Right lobe of liver (tissue), 6 donors: ENCODE data around the gene EPHB3. TPM values are rescaled to one million over a fixed set of nuclear protein-coding genes. Genes with fewer than 3 reads are reported as not detected.

ENCODE experiments used
- ATAC-seq, 4 donors: fragments of 200-7000 bp; cut with Tn5 transposase; one replicate each; pipeline ENCODE4 v1.9.1; 2020; ENCODE audit warnings: mild to moderate bottlenecking in 4 of 4, moderate library complexity in 4 of 4
- DNase-seq, 3 donors: peaks; one replicate each; pipeline ENCODE4 v3.0.0-alpha.2; 2020
- H3K27ac ChIP-seq, 3 donors: fragments of 200-600 bp; one replicate each; pipeline ENCODE4 v1.8.0; 2022
- H3K27me3 ChIP-seq, 2 donors: fragments of 200-600 bp; one replicate each; pipeline ENCODE4 v1.8.0; 2022
- H3K36me3 ChIP-seq, 4 donors: fragments of 200-600 bp; sonication (generic) in 1 of 4; one replicate each; pipeline versions ENCODE4 v1.5.1 to v1.8.0; 2017 to 2022; ENCODE audit warnings: control low read depth in 1 of 4
- H3K4me1 ChIP-seq, 4 donors: fragments of 200-600 bp; sonication (generic) in 1 of 4; one replicate each; pipeline versions ENCODE4 v1.5.1 to v1.8.0; 2017 to 2022; ENCODE audit warnings: control low read depth in 1 of 4
- H3K4me3 ChIP-seq, 3 donors: fragments of 200-600 bp; one replicate each; pipeline ENCODE4 v1.8.0; 2022
- H3K9me3 ChIP-seq, 4 donors: fragments of 200-600 bp; sonication (generic) in 1 of 4; one replicate each; pipeline versions ENCODE4 v1.5.1 to v1.8.0; 2017 to 2022; ENCODE audit warnings: control low read depth in 1 of 4
- CTCF ChIP-seq, 4 donors: fragments of 200-600 bp in 3 of 4; fragments of 450-650 bp in 1 of 4; IDR thresholded peaks; one replicate each; pipeline versions ENCODE4 v1.5.1 to v1.8.0; 2016 to 2022; ENCODE audit warnings: antibody characterized with exemption in 4 of 4, mild to moderate bottlenecking in 2 of 4
- POLR2A ChIP-seq: fragments of 450-650 bp; IDR thresholded peaks from one replicate; pipeline ENCODE4 v1.6.1; 2017; ENCODE audit warnings: antibody characterized with exemption, mild to moderate bottlenecking
- WGBS: methylation state at CpG from one replicate; pipeline ENCODE4 v1.1.6; 2018; ENCODE audit warnings: low coverage, low lambda C conversion rate; ENCODE audit not compliant: insufficient coverage; ENCODE audit errors: missing lambda C conversion rate; 5-methylcytosine and 5-hydroxymethylcytosine counted together
- intact Hi-C, 2 donors: fragments of 100-400 bp; cut with DNase I; formaldehyde crosslinking; loops; one replicate each; pipeline versions ENCODE4 v1.11.2 to v1.14.1; 2022
- total RNA-seq, 6 experiments: library from RNA; depleted of rRNA in 2 of 6; stranded (reverse); fragments of >200 nt in 2 of 6; fragmentation: NEBNext Ultra II Directional in 3 of 6; extraction: Animal tissue kit (Norgen Biotek cat#: 25700) in 3 of 6; gene quantifications; one replicate each; pipeline versions ENCODE4 v1.1.0 to v1.2.4, GENCODE V29; 2016 to 2023
- donor health status: DM: no; HTN: yes; CAD: no.
- donor health status: DM: no; HTN: no; CAD: no.
- donor health status: DM: no; HTN: no; CAD: no.
- donor health status: DM: no; HTN: yes; CAD: no.
- donor health status: DM: no; HTN: yes; CAD: no.

Gene EPHB3
- total RNA-seq, 6 experiments from 2014 or later, result 0.12 to 0.71 (median 0.37) TPM

- DNase-seq (no peak), ATAC-seq (no peak)
- Histone ChIP-seq H3K4me3 (no peak overlapping the region), H3K27ac (no peak overlapping the region), H3K9me3 (no peaks in the 10 kb centered on the region), H3K4me1 (peaks cover 0 to 8% (median 0%) of the 10 kb centered on the region in 4 donors), H3K36me3 (no peaks in the 10 kb centered on the region), H3K27me3 (no peaks in the 10 kb centered on the region)
- no peak for TF ChIP-seq POLR2A
- no peak for TF ChIP-seq CTCF (IDR thresholded peaks at IDR 0.05)
- 91% methylated on average over 4 of the region's 6 CpGs for WGBS
- intact Hi-C loops, result no loop called here
Observed at GRCh38 chr3:184570489-184570888, 8.9 kb downstream of the EPHB3 start.

- no peak overlapping the region for H3K4me3 ChIP-seq
- peaks cover 0 to 8% (median 0%) of the 10 kb centered on the region in 4 donors for H3K4me1 ChIP-seq
- intact Hi-C loops, result no loop called here
- no peaks in the 10 kb centered on the region for H3K27me3 ChIP-seq
- H3K9me3 ChIP-seq, result no peaks in the 10 kb centered on the region
- no peak for DNase-seq
- no peaks in the 10 kb centered on the region for H3K36me3 ChIP-seq
- no peak for ATAC-seq
- TF ChIP-seq POLR2A (no peak), CTCF (IDR thresholded peaks at IDR 0.05) (no peak)
- 64% methylated on average over 9 of the region's 12 CpGs for WGBS
- no peak overlapping the region for H3K27ac ChIP-seq
Observed at GRCh38 chr3:184571750-184572377, 10.3 kb downstream of the EPHB3 start.

GRCh38 chr3:184572633-184573270, 11.2 kb downstream of the EPHB3 start:
- intact Hi-C loops, result no loop called here
- H3K4me1 ChIP-seq, result peaks cover 0 to 8% (median 0%) of the 10 kb centered on the region in 4 donors
- H3K4me3 ChIP-seq, result no peak overlapping the region
- TF ChIP-seq POLR2A, result no peak
- TF ChIP-seq CTCF (IDR thresholded peaks at IDR 0.05), result no peak
- 73% methylated on average over 11 of the region's 33 CpGs for WGBS
- no peak overlapping the region for H3K27ac ChIP-seq
- no peaks in the 10 kb centered on the region for H3K36me3 ChIP-seq
- DNase-seq (no peak), ATAC-seq (no peak)
- H3K27me3 ChIP-seq, result no peaks in the 10 kb centered on the region
- H3K9me3 ChIP-seq, result no peaks in the 10 kb centered on the region

GRCh38 chr3:184574515-184575417, 13.2 kb downstream of the EPHB3 start:
- Histone ChIP-seq H3K4me1 (no peaks in the 10 kb centered on the region), H3K9me3 (no peaks in the 10 kb centered on the region), H3K4me3 (no peak overlapping the region), H3K27ac (no peak overlapping the region), H3K36me3 (no peaks in the 10 kb centered on the region), H3K27me3 (no peaks in the 10 kb centered on the region)
- WGBS, result 70% methylated on average over 3 of the region's 15 CpGs
- intact Hi-C loops, result no loop called here
- no peak for TF ChIP-seq CTCF (IDR thresholded peaks at IDR 0.05)
- no peak for TF ChIP-seq POLR2A
- ATAC-seq, result no peak
- DNase-seq, result no peak
